ENCODE measurements around the gene CDKN2AIP. TPM values are rescaled to one million over a fixed set of nuclear protein-coding genes. Genes with fewer than 3 reads are reported as not detected.
A peak's percentile ranks its signal among the peaks of the same experiment; 100 is the strongest.
"Not testable (repeated sequence)": the region's sequence is repeated elsewhere in the genome, so short reads cannot be mapped to it uniquely, and the experiment has no call there.

Gene CDKN2AIP
- total and polyA plus RNA-seq, 2 donors from 2014 or later, result 11.7 to 15.3 TPM

GRCh38 chr4:183429489-183429888 lies 14.9 kb upstream of the CDKN2AIP start:
- Histone ChIP-seq H3K4me3 (ENCODE audit: low read length in 3 of 3) (no peak overlapping the region), H3K4me1 (ENCODE audit: control insufficient read depth in 2 of 3, insufficient read depth in 2 of 3, low read depth in 1 of 3, low read length in 3 of 3) (no peaks in the 10 kb centered on the region), H3K36me3 (ENCODE audit: control insufficient read depth in 2 of 3, insufficient read depth in 3 of 3, low read length in 3 of 3) (no peaks in the 10 kb centered on the region), H3K27me3 (ENCODE audit: control insufficient read depth, insufficient read depth, low read length) (no peaks in the 10 kb centered on the region), H3K9ac (ENCODE audit: low read length in 3 of 3) (no peak overlapping the region), H3K27ac (ENCODE audit: low read depth in 2 of 2, low read length in 2 of 2) (no peak overlapping the region), H3K9me3 (ENCODE audit: control insufficient read depth in 2 of 3, insufficient read depth in 1 of 3, low read length in 3 of 3) (no peaks in the 10 kb centered on the region)
- no peak for FAIRE-seq
- no peak for TF ChIP-seq CTCF (IDR thresholded peaks at IDR 0.05; ENCODE audit: borderline replicate concordance, extremely low read depth, insufficient read depth)
- intact Hi-C loops (cut with DNase I), result no loop called here
- no peak for DNase-seq

GRCh38 chr4:183430317-183430993 lies 14.0 kb upstream of the CDKN2AIP start:
- H3K4me3 ChIP-seq (ENCODE audit: low read length in 3 of 3), result no peak overlapping the region
- H3K36me3 ChIP-seq (ENCODE audit: control insufficient read depth in 2 of 3, insufficient read depth in 3 of 3, low read length in 3 of 3), result no peaks in the 10 kb centered on the region
- H3K4me1 ChIP-seq (ENCODE audit: control insufficient read depth in 2 of 3, insufficient read depth in 2 of 3, low read depth in 1 of 3, low read length in 3 of 3), result no peaks in the 10 kb centered on the region
- FAIRE-seq, result no peak
- DNase-seq, result peak in 2 of 5 donors; percentile 45 to 60
- no peak for TF ChIP-seq CTCF (IDR thresholded peaks at IDR 0.05; ENCODE audit: borderline replicate concordance, extremely low read depth, insufficient read depth)
- intact Hi-C loops (cut with DNase I), result no loop called here
- H3K9ac ChIP-seq (ENCODE audit: low read length in 3 of 3), result peak overlapping the region in 1 of 3 donors; percentile 15
- H3K27me3 ChIP-seq (ENCODE audit: control insufficient read depth, insufficient read depth, low read length), result no peaks in the 10 kb centered on the region
- no peak overlapping the region for H3K27ac ChIP-seq (ENCODE audit: low read depth in 2 of 2, low read length in 2 of 2)
- no peaks in the 10 kb centered on the region for H3K9me3 ChIP-seq (ENCODE audit: control insufficient read depth in 2 of 3, insufficient read depth in 1 of 3, low read length in 3 of 3)

- Histone ChIP-seq H3K9ac (ENCODE audit: low read length in 3 of 3) (peak overlapping the region in 1 of 3 donors; percentile 15), H3K27me3 (ENCODE audit: control insufficient read depth, insufficient read depth, low read length) (no peaks in the 10 kb centered on the region), H3K36me3 (ENCODE audit: control insufficient read depth in 2 of 3, insufficient read depth in 3 of 3, low read length in 3 of 3) (no peaks in the 10 kb centered on the region), H3K27ac (ENCODE audit: low read depth in 2 of 2, low read length in 2 of 2) (no peak overlapping the region), H3K4me1 (ENCODE audit: control insufficient read depth in 2 of 3, insufficient read depth in 2 of 3, low read depth in 1 of 3, low read length in 3 of 3) (no peaks in the 10 kb centered on the region), H3K4me3 (ENCODE audit: low read length in 3 of 3) (no peak overlapping the region), H3K9me3 (ENCODE audit: control insufficient read depth in 2 of 3, insufficient read depth in 1 of 3, low read length in 3 of 3) (no peaks in the 10 kb centered on the region)
- FAIRE-seq, result no peak
- intact Hi-C loops (cut with DNase I), result no loop called here
- TF ChIP-seq CTCF (IDR thresholded peaks at IDR 0.05; ENCODE audit: borderline replicate concordance, extremely low read depth, insufficient read depth), result no peak
- DNase-seq, result no peak
Measured at GRCh38 chr4:183430994-183431347, 13.5 kb upstream of the CDKN2AIP start.

GRCh38 chr4:183431614-183432013 lies 12.8 kb upstream of the CDKN2AIP start:
- H3K4me1 ChIP-seq (ENCODE audit: control insufficient read depth in 2 of 3, insufficient read depth in 2 of 3, low read depth in 1 of 3, low read length in 3 of 3), result no peaks in the 10 kb centered on the region
- H3K27ac ChIP-seq (ENCODE audit: low read depth in 2 of 2, low read length in 2 of 2), result no peak overlapping the region
- intact Hi-C loops (cut with DNase I), result no loop called here
- no peaks in the 10 kb centered on the region for H3K27me3 ChIP-seq (ENCODE audit: control insufficient read depth, insufficient read depth, low read length)
- TF ChIP-seq CTCF (IDR thresholded peaks at IDR 0.05; ENCODE audit: borderline replicate concordance, extremely low read depth, insufficient read depth), result no peak
- DNase-seq, result no peak
- no peak overlapping the region for H3K4me3 ChIP-seq (ENCODE audit: low read length in 3 of 3)
- H3K36me3 ChIP-seq (ENCODE audit: control insufficient read depth in 2 of 3, insufficient read depth in 3 of 3, low read length in 3 of 3), result no peaks in the 10 kb centered on the region
- no peak for FAIRE-seq
- H3K9me3 ChIP-seq (ENCODE audit: control insufficient read depth in 2 of 3, insufficient read depth in 1 of 3, low read length in 3 of 3), result no peaks in the 10 kb centered on the region
- H3K9ac ChIP-seq (ENCODE audit: low read length in 3 of 3), result no peak overlapping the region

- H3K9me3 ChIP-seq (ENCODE audit: control insufficient read depth in 2 of 3, insufficient read depth in 1 of 3, low read length in 3 of 3); FAIRE-seq; H3K4me3 ChIP-seq (ENCODE audit: low read length in 3 of 3); H3K36me3 ChIP-seq (ENCODE audit: control insufficient read depth in 2 of 3, insufficient read depth in 3 of 3, low read length in 3 of 3); H3K27me3 ChIP-seq (ENCODE audit: control insufficient read depth, insufficient read depth, low read length); intact Hi-C loops (cut with DNase I); DNase-seq; H3K9ac ChIP-seq (ENCODE audit: low read length in 3 of 3); H3K27ac ChIP-seq (ENCODE audit: low read depth in 2 of 2, low read length in 2 of 2); H3K4me1 ChIP-seq (ENCODE audit: control insufficient read depth in 2 of 3, insufficient read depth in 2 of 3, low read depth in 1 of 3, low read length in 3 of 3): not testable (repeated sequence)
Measured at GRCh38 chr4:183433183-183433582, 11.3 kb upstream of the CDKN2AIP start.

Data from kidney (tissue), 14 donors.